ENCODE data around the gene FUBP1.

DNA sequence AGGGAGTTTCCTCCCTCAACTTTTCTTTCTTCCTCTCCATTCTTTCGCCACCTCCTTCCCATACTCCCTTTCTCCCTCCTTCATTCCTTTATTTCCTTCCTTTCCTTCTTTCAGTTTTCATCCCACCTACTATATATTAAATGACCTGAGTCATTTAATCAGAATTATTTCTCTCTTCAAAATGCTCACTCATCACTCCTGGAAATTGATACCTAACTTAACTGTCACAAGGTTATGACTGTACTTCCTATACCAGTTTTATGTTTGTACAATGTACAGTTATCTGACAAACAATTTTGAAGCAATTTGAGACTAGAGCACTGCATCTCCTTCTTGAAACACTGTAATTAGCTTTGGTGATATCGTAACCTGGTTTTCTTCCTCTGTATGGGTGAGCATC, 49.1 kb downstream of the FUBP1 start:
- TF ChIP-seq, protein P1, sequence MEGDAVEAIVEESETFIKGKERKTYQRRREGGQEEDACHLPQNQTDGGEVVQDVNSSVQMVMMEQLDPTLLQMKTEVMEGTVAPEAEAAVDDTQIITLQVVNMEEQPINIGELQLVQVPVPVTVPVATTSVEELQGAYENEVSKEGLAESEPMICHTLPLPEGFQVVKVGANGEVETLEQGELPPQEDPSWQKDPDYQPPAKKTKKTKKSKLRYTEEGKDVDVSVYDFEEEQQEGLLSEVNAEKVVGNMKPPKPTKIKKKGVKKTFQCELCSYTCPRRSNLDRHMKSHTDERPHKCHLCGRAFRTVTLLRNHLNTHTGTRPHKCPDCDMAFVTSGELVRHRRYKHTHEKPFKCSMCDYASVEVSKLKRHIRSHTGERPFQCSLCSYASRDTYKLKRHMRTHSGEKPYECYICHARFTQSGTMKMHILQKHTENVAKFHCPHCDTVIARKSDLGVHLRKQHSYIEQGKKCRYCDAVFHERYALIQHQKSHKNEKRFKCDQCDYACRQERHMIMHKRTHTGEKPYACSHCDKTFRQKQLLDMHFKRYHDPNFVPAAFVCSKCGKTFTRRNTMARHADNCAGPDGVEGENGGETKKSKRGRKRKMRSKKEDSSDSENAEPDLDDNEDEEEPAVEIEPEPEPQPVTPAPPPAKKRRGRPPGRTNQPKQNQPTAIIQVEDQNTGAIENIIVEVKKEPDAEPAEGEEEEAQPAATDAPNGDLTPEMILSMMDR (IDR thresholded peaks at IDR 0.05; ENCODE audit: control extremely low read depth in 1 of 3, insufficient read depth in 1 of 3, low read depth in 1 of 3, low read length in 3 of 3): no peak
- no peak for TF ChIP-seq JUN (IDR thresholded peaks at IDR 0.05; ENCODE audit: low read depth, low read length)

Measured in H1 (cell line).